Loucy (cell line): ENCODE measurements around the gene CDK6.
A peak's percentile ranks its signal among the peaks of the same experiment; 100 is the strongest.

Experiments used
- H2AFZ ChIP-seq: fragments of 200-600 bp; sonication (generic); 2 replicates; pipeline ENCODE4 v1.6.0; 2016; ENCODE audit warnings: antibody characterized with exemption, mild to moderate bottlenecking, low read length, moderate library complexity
- H3F3A ChIP-seq: fragments of 200-600 bp; 2 replicates; pipeline ENCODE4 v1.6.0; 2016; ENCODE audit warnings: antibody characterized with exemption, low read depth, mild to moderate bottlenecking
- H3K27me3 ChIP-seq: fragments of 200-600 bp; sonication (generic); 2 replicates; pipeline ENCODE4 v1.6.1; 2014; ENCODE audit warnings: low read length, mild to moderate bottlenecking; ENCODE audit not compliant: insufficient read depth, poor library complexity, severe bottlenecking
- H3K36me3 ChIP-seq: fragments of 200-600 bp; sonication (generic); 2 replicates; pipeline ENCODE4 v1.6.1; 2016; ENCODE audit warnings: low read length; ENCODE audit not compliant: insufficient read depth
- H3K4me1 ChIP-seq: fragments of 200-600 bp; sonication (generic); 2 replicates; pipeline ENCODE4 v1.5.1; 2014; ENCODE audit warnings: low read length, mild to moderate bottlenecking; ENCODE audit not compliant: insufficient read depth, poor library complexity, severe bottlenecking
- H3K4me2 ChIP-seq: fragments of 200-600 bp; sonication (generic); 2 replicates; pipeline ENCODE4 v1.6.0; 2014; ENCODE audit warnings: antibody characterized with exemption, low read length, low read depth, mild to moderate bottlenecking; ENCODE audit not compliant: poor library complexity, severe bottlenecking
- H3K4me3 ChIP-seq: fragments of 200-600 bp; sonication (generic); 2 replicates; pipeline ENCODE4 v1.5.1; 2014; ENCODE audit warnings: low read length, mild to moderate bottlenecking, mixed read lengths; ENCODE audit not compliant: poor library complexity, severe bottlenecking
- H3K79me2 ChIP-seq: fragments of 200-600 bp; sonication (generic); 2 replicates; pipeline ENCODE4 v1.6.1; 2014; ENCODE audit warnings: low read length; ENCODE audit not compliant: insufficient read depth
- H3K9ac ChIP-seq: fragments of 200-600 bp; sonication (generic); 2 replicates; pipeline ENCODE4 v1.6.0; 2014; ENCODE audit warnings: mild to moderate bottlenecking, low read depth, low read length, moderate library complexity; ENCODE audit not compliant: poor library complexity, severe bottlenecking
- H3K9me2 ChIP-seq: fragments of 200-600 bp; sonication (generic); replicated peaks from 2 replicates; pipeline ENCODE4 v1.6.1; 2016; ENCODE audit warnings: low read depth, low read length, mixed read lengths
- H3K9me3 ChIP-seq: fragments of 200-600 bp; sonication (generic); 2 replicates; pipeline ENCODE4 v1.6.1; 2014; ENCODE audit warnings: mild to moderate bottlenecking, antibody characterized with exemption, low read length, low read depth; ENCODE audit not compliant: insufficient read depth
- H4K20me1 ChIP-seq: fragments of 200-600 bp; sonication (generic); 2 replicates; pipeline ENCODE4 v1.6.0; 2014; ENCODE audit warnings: antibody characterized with exemption, low read length, mild to moderate bottlenecking; ENCODE audit not compliant: insufficient read depth, poor library complexity, severe bottlenecking
- CTCF ChIP-seq: fragments of 200-600 bp; sonication (generic); conservative IDR thresholded peaks from 2 replicates; pipeline ENCODE4 v1.5.1; 2014; ENCODE audit warnings: mild to moderate bottlenecking, antibody characterized with exemption, low read length
- EZH2phosphoT487 ChIP-seq: fragments of 200-600 bp; IDR thresholded peaks from 2 replicates; pipeline ENCODE4 v1.6.1; 2018; ENCODE audit warnings: antibody characterized with exemption, mild to moderate bottlenecking, moderate library complexity, borderline replicate concordance

Gene CDK6

GRCh38 chr7:92633211-92633906 is 203.0 kb downstream of the CDK6 start:
- Histone ChIP-seq H2AFZ (no peak overlapping the region), H3K27me3 (no peaks in the 10 kb centered on the region), H4K20me1 (peaks cover 25% of the 10 kb centered on the region), H3K4me2 (peak overlapping the region; percentile 70), H3K9me3 (no peaks in the 10 kb centered on the region), H3K79me2 (peaks cover 98% of the 10 kb centered on the region), H3F3A (peaks cover 24% of the 10 kb centered on the region; the same call in 1 of the 2 replicates), H3K9me2 (no peaks in the 10 kb centered on the region), H3K4me1 (peaks cover 74% of the 10 kb centered on the region), H3K4me3 (peak overlapping the region; percentile 45), H3K9ac (peak overlapping the region; percentile 67), H3K36me3 (peaks cover 47% of the 10 kb centered on the region)
- TF ChIP-seq EZH2phosphoT487 (no peak), CTCF (no peak)

- no peaks in the 10 kb centered on the region for H3K9me3 ChIP-seq
- H3K9ac ChIP-seq = peak overlapping the region; percentile 67
- peak overlapping the region; percentile 70 for H3K4me2 ChIP-seq
- peaks cover 98% of the 10 kb centered on the region for H3K79me2 ChIP-seq
- H4K20me1 ChIP-seq = peaks cover 25% of the 10 kb centered on the region
- peaks cover 51% of the 10 kb centered on the region for H3K36me3 ChIP-seq
- no peaks in the 10 kb centered on the region for H3K9me2 ChIP-seq
- H3K4me3 ChIP-seq = peak overlapping the region; percentile 45
- H3F3A ChIP-seq = peaks cover 21% of the 10 kb centered on the region; the same call in 1 of the 2 replicates
- TF ChIP-seq CTCF (no peak), EZH2phosphoT487 (no peak)
- no peak overlapping the region for H2AFZ ChIP-seq
- no peaks in the 10 kb centered on the region for H3K27me3 ChIP-seq
- peaks cover 69% of the 10 kb centered on the region for H3K4me1 ChIP-seq
These were observed 203.6 kb downstream of the CDK6 start for GRCh38 chr7:92632791-92633190.

GRCh38 chr7:92631850-92632487 is 204.4 kb downstream of the CDK6 start:
- Histone ChIP-seq H3K4me3 (peak overlapping the region; percentile 27), H3K79me2 (peaks cover 98% of the 10 kb centered on the region), H3K4me1 (peaks cover 66% of the 10 kb centered on the region), H3F3A (peaks cover 21% of the 10 kb centered on the region; the same call in 1 of the 2 replicates), H4K20me1 (peaks cover 25% of the 10 kb centered on the region), H3K9me2 (no peaks in the 10 kb centered on the region), H3K36me3 (peaks cover 56% of the 10 kb centered on the region), H3K9ac (peak overlapping the region; percentile 67), H3K9me3 (no peaks in the 10 kb centered on the region), H2AFZ (no peak overlapping the region), H3K27me3 (no peaks in the 10 kb centered on the region), H3K4me2 (peak overlapping the region; percentile 70)
- no peak for TF ChIP-seq CTCF
- no peak for TF ChIP-seq EZH2phosphoT487
